NCI-H345 (cell line): ENCODE measurements around the gene NXNL2.

Experiments used
- DNase-seq: peaks from one replicate; lab custom pipeline; 2025; lab: John Stamatoyannopoulos, UW

NXNL2 gene

DNA sequence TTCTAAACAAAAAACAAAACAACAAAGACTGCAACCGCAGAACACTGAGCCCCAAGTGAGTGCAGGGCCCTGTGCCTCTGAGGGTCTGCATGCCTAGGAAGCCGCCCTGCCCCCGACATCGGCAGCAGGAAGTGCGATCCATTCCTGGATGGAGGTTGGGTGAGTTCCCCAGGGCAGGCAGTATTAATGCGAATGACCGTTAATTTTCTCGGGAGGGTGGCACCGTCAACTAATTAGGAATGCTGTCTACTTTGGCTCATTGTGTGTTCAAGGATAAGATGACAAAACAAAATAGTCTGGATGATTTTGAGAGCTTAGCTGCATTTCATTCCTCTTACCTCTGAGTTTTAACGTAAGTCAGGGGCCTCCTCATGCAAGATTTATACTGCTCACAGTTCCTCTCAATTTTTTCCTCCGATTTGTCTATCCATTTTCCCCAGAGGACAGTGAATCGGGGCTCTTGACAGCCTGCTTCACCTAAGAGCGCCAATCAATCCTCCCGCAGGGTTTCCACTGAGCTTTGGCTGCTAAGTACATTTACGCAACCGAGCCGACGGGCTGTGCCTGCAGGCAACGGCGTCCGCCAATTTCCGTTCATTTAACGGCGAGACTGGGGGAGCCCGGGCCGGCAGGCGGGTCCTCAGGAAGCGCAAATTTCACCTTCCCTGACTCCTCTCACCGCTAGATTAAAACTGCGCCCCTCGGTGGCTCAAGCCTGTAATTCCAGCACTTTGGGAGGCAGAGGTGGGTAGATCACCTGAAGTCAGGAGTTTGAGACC lies 2.9 kb upstream of the NXNL2 start:
- peak; percentile 35 for DNase-seq

DNA sequence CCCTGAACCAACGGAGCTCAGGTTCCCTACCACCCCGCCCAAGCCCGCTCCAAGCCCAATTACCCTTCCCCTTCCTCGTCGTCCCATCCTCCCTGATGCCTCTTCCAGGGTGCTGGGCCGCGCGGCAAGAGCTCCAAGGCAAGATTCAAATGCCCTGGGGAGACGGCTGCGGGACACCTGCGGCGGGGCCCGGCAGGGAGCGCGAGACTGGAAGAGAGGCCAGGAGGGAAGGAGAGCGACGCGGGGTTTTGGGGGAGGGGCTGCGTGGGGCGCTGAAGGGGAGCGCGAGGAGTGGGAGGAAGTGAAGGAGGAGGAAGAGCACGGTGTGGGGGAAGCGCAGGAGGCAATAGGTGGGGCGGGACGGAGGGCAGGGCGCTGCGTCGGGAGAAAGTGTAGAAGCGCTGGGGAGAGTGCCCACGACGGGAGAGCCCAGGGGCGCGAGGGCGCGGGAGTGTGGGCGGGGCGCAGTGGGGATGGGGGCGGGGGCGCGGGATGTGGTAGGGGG lies 975 bp upstream of the NXNL2 start:
- DNase-seq = no peak

DNA sequence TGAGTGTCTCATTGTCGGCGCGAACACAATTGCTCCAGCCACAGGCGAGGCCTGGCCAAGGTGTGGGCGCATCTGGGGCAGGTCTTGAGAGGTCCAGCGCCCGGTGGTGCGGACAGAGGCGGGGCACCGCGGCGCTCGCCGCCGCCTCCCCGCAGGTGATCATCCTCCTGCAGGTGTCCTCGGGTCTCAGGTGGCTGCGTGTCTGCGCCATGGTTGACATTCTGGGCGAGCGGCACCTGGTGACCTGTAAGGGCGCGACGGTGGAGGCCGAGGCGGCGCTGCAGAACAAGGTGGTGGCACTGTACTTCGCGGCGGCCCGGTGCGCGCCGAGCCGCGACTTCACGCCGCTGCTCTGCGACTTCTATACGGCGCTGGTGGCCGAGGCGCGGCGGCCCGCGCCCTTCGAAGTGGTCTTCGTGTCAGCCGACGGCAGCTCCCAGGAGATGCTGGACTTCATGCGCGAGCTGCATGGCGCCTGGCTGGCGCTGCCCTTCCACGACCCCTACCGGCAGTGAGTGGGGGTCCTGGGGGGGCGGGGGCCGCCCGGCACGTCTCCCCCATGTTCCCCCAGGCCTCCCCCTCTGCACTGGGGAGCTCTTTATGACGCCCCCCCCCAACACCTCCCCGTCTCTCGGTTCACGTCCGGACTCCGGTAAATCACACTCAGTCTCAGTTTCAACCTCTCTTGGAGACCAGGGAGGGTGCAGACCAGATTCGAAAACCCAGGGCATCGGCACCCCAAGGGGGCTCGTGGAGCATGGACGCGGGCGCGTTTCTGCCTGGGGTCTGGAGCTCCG lies 446 bp downstream of the NXNL2 start:
- no peak for DNase-seq

DNA sequence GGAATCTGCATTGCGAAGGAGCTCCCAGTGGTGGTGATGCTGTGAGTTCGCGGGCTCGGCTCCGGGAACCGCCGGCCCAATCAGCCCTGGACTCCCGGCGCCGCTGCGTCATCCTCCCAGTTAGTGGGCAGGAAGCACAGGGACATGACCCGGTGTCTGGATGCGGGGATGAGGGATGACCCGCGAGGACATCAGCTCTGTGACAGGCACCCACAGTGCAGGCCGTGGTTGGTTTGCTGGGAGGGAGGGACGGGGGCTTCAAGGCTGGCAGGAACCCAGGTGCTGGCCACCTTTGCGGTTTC lies 996 bp downstream of the NXNL2 start:
- no peak for DNase-seq

DNA sequence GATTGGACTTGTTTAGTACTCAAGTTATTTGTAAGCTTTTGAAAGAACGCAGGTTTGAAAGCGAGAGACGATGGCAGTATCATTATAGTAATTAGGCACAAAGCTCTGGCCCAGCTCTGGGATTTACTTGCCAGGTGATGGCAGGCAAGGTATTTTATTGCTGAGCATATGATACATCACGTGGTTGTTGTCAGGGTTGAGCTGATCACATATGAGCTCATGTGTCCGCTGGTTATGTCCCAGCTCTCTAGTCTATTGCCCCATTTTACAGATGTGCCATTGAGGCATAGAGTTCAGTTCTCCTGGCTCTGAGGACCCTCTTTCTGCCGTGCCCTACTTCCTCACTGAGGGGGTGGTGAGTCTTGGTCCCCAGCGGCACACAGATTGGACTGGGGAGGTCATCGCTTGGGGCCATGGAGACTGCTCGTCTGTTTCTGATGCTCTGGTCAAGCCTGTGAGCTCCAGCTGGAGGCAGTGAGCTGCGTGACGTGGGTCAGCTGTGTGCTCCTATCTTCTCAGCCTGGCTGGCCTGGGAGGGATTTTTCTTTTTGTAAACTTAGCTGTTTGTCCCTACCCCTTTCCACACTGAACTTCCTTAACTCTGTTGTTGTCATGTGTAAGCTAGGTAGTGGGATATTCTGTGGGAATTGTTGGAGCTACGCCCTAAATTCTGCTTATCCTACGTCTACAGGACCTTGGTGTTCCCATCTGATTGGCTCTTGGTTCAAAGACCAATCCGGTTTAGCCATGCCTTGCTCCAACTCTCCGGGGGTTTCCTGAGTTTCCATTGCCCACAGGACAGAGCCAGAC lies 2.2 kb downstream of the NXNL2 start:
- no peak for DNase-seq

DNA sequence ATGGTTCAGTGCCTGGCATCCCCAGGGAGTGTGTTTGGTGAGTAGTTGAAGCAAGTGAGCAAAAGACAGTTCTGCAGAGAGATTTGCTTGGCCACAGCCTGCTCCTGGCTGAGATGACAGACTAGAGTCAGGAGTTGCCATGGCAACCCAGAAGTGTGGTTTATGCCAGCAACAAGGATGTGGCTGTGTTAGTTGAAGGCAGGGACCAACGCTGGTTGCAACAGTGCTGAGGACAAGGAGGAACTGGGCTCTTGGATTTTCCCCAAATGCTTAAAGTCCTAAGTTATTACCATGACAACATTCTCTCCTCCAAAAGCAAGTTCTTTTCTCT lies 2.7 kb downstream of the NXNL2 start:
- no peak for DNase-seq

DNA sequence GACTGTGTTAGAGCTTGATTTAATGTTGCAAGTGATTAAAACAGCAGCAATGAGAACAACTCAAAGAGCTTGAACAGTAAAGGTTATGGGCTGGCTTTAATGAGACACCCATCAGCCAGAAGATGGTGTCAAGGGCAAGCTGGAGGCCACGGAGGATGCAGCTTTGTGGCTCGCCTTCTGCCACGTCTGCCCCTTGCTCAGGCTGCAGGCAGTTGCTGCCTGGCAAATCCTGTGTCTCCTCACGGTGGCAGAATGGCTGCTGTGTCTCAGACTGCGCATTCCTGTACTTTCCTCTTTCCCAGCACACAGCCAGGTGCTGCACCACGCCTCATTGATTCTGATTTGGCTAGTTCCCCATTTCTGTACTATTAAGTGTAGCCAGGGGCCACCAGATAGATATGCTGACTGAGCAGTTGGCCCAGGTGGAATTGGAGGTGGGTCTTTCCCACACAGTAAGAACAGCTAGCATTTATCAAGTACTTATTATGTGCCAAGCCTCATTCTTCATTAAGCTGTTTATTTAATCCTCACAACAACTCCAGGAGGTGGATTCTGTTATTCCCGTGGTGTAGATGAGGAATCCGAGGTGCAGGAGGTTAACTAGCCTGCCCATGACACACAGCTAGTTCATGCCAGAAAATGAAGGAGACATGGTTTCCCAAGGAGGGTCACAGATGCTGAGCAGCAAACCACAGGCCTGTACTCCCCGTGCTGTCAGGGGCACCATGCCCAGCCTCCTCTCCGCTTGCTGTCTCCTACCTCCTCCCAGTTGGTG lies 3.5 kb downstream of the NXNL2 start:
- DNase-seq = no peak

DNA sequence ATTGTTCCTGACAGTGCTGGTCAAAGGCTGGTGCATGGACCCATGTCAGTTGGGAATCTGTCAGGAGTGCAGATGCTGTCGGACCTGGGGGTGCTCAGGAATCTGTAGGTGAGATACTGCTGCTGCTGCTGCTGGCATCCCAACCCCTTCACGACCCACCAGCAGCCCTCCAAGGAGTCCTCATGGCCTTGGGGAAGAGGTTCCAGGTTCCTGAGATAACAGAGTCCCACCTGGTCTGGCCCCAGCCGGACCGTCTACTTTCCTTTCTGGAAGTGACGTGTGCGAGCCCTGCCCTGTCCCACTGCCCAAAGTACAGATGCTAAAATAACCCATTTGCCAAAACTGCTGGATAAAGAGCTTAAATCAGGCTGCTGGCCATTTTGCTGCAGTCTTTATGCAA lies 4.3 kb downstream of the NXNL2 start:
- DNase-seq = no peak

DNA sequence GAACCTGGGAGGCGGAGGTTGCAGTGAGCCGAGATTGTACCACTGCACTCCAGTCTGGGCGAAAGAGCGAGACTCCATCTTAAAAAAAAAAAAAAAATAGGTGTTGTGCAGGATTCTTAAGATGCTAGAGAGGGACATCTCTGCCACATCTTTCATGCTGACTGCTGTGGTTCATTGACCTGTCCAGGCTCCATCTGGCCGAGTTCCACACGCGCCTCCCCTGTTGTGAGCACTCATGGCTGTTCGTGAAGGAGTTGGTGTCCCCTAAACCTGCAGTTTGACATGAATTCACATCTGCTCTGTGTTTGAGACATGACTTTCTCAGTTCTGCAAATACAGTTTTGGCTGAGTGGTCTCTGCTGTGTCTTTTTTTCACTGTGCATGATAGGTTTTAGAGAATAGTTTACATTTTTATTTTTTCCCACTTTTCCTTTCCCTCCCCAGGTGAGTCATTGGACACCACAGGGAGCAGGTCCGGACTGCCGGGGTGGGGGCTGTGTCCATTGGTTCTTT lies 5.3 kb downstream of the NXNL2 start:
- DNase-seq = no peak

DNA sequence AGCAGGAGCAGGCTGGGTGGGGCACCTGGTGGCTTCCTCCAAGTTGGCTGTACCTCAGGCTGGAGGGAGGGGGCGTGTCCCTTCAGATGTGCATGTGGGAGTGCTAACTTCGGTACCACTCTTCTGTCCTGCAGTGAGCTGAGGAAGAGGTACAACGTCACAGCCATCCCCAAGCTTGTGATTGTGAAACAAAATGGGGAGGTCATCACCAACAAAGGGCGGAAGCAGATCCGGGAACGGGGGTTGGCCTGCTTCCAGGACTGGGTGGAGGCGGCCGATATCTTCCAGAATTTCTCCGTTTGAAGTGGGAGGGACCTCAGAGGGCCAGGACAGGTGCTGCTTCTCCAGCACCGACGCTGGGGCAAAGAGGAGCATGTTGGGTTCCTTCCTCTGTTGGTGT lies 9.3 kb downstream of the NXNL2 start:
- DNase-seq = no peak

DNA sequence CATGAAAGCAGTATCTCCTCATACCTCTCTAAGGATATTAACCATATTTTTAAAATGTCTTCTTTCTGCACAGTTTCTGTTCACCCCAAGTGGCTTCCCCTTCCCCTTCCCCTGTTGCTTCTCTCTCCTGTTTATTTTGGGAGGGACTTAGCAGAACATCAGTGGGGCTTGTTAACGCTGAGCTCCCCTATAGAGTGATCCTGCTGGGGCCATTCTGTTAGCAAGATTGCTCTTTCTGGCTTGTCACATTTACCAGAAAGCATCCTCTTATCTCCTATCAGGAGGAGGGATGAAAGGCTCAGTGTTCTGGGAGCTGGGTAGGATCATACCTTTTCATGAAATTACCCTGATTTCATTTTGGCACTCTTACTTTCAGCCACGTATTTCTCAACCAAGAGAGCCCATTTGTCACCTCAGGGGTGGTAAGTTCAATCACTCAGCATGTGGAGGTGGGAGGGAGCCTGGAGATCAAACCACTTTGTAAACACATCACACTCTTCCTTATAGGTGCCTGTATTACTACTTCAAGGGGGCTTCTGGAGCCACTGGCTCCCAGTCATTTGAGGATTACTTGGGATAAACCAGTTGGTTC lies 16.7 kb downstream of the NXNL2 start:
- DNase-seq = no peak

DNA sequence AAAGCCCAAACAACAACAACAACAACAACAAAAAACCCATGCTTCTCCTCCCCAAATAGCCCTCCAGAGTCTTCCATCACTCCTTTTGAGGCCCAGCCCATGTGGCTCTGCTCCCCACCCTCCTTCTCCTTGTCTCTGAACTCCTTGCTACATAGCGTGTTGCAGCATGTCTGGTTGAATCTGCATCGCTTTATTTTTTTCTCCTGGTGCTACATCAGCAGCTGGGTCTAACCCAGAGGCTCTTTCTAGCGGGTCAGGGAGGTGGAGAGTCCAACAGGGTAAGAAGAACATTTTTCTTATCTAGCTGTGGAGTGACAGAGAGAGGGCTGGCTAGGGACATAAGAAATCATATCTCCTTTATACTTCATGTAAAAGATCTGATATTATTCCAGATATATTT lies 18.4 kb downstream of the NXNL2 start:
- DNase-seq = no peak

DNA sequence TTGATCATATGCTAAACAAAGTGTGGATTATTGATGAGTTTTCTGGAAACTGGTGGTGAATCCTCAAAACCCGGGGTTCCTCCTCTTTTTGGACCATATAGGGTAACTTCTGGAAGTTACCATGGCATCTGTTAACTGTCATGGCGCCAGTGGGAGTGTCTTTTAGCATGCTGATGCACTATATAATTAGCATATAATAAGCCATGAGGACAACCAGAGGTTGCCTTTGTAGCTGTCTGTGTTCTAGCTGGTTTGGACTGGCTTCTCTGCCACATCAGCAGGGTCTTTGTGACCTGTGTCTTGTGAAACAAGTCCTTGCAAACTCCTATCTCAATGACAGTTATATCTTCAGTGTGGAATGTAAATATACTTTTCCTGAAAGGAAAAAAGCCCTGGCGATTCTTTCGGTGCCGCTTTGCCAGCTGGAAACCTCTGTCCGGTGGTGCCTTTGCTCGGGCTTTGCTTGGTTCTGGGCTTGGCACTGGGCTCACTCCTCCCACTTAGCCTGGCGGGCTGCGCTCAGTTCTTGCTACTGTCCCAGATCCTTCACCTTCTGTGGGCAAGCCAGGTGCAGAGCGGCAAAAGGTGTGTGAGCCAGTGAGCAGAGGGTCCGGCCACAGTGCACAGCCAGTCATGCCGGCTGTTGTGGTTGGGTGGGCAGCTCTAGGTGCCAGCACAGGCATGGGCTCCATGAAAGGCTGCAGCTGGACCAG lies 20.4 kb downstream of the NXNL2 start:
- no peak for DNase-seq

DNA sequence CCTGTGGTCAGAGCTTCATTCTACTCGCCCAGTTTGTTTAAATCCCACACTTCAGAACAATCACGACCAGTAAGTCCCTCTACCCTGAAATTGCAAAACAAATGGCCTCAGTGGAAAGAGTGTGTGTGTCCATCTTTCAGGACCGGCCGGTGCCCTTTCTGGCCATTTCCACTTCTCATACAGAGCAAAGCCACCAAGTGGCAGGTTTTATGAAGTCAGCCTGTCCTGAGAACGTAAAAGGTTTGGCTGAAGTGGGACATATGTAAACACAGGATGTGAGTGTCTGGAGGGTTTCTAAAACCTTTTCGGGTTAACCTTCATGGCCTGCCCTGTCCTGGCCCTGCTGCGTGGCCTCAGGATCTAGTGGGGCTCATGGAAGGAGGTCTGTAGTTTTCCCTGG lies 24.7 kb downstream of the NXNL2 start:
- DNase-seq = no peak

DNA sequence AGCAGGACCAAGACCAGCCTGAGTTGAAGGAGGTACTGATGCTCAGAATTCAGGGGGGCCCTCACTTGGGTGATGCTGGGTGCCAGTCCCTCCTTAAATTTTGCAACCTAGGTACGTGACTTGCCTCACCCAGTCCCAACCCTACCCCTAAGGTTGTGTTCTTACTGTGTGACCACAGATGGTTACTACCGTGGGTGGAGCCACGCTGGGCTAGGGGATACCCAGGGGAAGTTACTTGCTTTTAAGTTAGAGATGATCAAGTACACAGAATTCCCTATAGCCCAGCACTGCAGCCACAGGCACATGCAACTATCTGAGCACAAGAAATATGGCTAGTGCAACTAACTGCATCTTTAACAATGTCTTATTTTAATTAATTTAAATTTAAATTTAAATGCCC lies 32.9 kb downstream of the NXNL2 start:
- no peak for DNase-seq

DNA sequence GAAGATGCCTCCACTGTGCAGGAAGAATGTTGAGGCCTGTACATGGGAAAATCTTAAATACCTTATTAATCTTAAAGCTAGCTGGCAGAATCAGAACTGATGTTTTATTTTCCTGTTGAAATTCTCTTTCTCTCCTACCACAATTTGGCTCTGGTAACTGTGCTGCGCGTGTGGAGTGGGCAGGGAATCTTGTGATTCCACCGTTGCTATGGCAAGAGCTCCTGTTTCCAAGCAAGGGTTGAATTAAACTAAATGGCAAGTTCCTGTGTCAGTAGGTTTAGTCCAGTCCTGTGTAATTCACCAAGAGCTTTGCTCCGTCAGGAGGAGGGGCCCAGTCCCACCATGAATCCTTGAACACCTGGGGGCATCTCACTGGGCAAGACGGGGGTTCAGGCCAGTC lies 36.4 kb downstream of the NXNL2 start:
- no peak for DNase-seq

DNA sequence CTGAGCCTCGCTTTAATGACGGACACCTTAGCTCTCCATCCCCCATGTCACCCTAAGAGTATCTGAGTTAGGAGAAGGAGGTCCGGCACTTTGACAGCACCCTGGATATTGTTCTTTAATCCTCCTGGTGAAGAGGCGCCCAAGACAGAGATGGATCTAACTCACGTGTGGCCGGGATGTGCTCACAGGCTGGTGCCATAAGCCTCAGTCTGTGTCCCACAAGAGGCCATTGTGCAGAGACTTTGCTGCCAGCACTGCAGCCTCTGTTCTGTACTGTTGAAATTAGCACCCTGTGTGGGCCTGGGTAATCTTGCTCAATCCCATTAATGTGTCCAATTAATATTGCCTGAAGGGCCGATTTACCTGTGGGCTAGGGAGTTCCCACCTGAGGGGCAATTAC lies 37.7 kb downstream of the NXNL2 start:
- no peak for DNase-seq

DNA sequence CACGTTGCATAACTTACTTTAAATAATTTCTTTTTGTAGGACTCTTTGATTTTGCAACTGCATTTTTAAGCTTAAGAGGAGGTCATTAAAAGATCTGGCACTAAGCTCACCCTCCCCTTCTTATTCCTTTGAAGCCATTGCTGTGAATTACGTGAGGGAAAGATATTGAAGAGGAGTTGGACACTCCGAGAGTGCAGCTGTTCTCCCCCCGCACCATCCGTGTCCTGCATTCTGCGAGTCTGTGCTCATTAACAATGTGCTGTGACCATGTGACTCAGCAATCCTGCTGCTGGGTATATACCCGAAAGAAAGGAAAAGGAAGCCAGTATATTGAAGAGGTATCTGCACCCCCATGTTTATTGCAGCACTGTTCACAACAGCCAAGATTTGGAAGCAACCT lies 40.0 kb downstream of the NXNL2 start:
- DNase-seq = no peak

DNA sequence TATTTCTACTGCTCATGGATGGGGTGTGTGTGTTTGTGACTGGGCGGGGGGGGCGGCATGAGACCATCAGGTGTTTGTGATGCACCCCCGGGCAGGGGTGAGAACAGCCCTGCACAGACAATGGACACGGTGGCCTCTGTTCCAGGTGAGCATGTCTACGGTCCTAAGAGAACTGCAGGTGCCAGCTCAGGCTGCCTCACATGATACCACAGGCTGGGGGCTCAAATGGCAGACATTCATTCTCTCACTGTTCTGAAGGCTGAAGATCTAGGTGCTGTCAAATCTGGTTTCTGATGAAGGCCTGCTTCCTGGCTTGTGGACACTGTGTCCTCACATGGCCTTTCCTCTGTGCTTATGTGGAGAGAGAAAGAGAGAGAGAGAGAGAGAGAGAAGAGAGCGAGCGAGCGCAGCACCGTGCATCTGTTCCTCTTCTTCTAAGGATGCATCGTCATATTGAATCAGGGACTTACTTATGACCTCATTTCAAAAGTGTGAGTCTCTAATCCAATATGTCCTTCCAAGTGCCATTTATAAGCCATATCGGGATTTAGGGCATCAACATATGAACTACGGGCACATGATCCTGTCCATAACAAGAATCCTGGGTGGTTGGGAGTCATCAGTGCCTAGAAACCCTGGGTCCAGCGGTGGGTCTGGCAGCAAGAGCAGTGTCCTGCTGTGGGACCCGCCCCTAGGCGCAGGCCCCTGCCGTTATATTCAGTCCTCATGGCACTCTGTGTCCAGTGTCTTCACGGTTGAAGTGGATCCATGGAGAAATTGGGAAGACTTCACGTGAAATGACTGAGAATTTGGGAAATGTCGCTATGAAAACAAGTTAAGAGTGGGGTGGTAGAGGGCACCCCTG lies 42.5 kb downstream of the NXNL2 start:
- DNase-seq = no peak
